CD4-positive, alpha-beta T cell treated with Interferon alpha-2 for 1 hour (primary cell): ENCODE measurements around the gene TULP1.

Source experiments
- DNase-seq, 2 donors: peaks; one replicate each; pipeline ENCODE4 v3.0.0-alpha.2; 2020 to 2022

The TULP1 gene

GRCh38 chr6:35454391-35455110, 58.1 kb downstream of the TULP1 start:
- DNase-seq: no peak

GRCh38 chr6:35453236-35453635, 59.5 kb downstream of the TULP1 start:
- DNase-seq: no peak

GRCh38 chr6:35452183-35453090, 60.3 kb downstream of the TULP1 start, which contains the start of gene FANCE:
FANCE (plus strand) TSS chr6:35452338; CDS start chr6:35452546, 208 bp downstream.
- DNase-seq: peak; percentile 91 to 95

- no peak for DNase-seq
Measured at GRCh38 chr6:35451354-35452182, 61.1 kb downstream of the TULP1 start.

- peak; percentile 38 to 84 for DNase-seq
Measured at GRCh38 chr6:35449287-35449881, 63.3 kb downstream of the TULP1 start.

GRCh38 chr6:35448191-35448590, 64.5 kb downstream of the TULP1 start:
- no peak for DNase-seq
